GM19452 (cell line): ENCODE measurements around the gene PCSK4.

Experiments
- ATAC-seq: cut with Tn5 transposase; IDR thresholded peaks from one replicate; pipeline ENCODE4 v1.9.1; 2021; ENCODE audit not compliant: unreplicated experiment

Gene PCSK4

DNA sequence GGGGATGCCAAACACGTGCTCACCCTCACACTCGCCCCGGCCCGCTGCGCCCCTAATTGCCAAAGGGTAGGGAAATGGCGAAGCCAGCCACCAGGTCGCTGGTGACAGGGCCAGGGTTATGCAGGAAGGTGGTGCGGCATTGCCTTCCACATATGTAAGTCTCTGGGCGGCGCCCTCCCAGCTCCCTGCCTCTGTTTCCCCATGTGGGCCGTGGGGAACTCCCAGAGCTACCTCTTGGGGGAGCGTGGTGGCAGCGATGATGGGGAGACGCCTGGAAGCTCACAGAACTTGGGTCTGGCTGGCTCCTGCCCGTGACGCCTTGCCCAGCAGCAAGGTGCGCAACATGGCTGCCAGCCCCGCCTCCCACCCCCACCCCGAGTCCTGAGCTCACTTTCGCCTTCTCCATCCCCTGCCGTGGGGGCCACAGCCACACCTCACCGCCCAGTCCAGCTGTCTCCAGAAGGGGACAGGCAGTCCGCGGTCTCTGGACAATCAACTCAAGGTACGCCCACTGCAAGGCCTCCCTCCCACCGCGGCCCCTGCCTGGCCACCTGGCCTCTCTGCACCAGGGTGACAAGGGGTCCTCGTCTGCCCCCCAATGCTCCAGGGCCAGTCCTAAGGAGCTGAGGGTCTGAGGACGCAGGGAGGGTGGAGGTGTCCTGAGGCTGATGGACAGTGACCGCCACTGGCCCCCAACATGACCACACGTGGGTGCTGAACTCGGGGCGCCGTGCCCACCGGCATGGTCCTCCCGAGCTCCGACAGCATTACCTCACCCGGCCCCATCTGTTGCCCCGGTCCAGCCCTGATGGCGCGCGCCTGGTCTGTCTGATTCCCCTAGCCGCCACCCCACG is 17.7 kb downstream of the PCSK4 start:
- ATAC-seq: no peak

DNA sequence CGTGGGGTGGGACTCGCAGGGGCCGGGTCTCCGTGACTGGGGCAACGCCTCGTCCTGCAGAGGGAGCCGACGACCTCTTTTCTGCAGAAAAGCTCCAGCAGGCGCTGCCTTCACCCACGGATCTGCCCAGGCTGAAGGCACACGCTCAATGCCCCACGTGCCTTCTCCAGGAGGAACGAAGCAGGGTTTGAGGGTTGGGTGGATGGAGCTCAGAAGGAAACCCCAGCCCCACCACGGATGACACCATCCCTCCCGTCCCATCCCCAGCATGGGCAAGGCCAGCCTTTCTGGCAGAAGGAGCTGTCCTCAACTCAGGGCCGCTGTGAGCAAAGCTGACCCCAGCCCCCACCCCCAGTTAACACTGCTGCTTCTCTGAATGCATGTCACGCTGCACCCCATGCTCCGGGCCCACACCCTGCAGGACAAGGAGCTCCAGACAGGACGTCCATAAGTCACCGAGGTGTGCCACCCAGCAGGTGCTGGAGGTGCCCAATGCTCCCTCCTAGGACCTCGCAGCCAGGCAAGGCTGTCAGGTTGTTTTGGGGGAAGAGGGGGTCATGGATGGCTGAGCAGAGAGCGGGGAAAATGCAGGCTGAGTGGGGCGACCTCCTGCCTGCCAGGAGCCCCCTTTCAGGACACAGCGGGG is 18.5 kb downstream of the PCSK4 start:
- ATAC-seq: no peak

DNA sequence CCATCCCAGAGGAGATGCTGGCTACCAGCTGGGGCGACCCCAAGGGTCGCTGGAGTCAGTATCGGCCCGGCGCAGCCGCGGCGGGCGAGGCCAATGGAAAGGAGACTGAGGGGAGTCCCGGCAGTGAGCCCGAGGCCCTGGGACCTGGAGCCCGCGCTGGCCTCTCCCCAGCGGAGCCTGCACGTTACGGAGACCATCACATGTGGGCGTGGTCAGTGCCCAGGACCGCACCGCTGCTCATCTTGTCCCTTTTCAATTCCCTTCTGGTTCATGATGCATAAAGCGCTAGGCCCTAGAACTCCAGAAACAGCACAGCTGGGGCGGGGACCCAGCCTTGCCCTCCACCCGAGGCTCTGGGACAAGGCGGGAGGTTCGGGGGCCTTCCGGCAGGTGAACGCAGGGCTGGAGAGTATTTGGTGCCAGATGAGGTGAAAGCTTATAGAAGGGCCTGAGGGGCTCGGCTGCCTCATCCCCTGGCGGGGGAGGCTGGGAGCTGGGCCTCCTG is 19.1 kb downstream of the PCSK4 start:
- no peak for ATAC-seq

DNA sequence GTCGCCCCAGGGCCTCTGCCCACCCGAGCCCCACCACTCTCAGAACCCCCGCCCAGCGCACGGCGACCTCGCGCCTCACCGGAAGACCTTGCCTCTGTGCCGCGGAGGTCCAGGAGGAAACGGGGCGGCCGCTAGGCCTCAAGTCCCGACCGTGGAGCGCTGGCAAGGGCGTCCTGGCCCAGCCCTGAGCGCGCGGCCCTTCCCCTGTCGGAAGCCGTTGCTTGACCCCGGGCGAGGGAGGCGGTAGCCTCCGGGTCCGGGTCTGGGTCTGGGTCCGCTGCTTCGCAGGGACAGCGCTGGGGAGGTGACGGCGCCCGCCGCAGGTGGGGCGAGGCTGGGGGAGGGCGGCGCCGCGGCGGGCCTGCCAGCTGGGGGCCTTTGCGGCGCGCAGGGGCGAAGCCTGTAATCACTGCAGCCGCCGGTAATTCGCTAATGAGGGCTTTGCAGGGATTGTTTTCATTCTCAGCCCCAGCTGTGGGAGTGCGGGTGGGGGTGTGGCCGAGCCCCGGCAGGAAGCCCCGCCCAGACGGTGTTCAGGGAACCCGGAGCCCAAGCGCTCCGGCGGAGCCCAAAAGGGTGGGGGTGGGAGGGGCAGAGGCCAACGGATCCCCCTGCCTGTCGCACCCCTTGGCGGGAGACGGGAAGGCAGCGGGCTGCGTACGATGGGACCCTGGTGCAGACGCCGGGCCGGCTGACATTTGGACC is 19.7 kb downstream of the PCSK4 start:
- ATAC-seq: no peak

DNA sequence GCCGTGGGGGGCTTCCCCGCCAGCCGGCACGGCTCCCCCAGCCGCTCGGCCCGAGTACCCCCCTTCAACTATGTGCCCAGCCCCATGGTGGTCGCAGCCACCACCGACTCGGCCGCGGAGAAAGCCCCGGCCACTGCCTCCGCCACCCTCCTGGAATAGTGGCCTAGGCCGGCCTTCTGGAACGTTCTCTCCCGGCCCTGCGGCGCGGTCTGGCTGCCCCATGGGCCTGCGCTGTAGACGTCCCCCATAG is 20.2 kb downstream of the PCSK4 start:
- no peak for ATAC-seq

DNA sequence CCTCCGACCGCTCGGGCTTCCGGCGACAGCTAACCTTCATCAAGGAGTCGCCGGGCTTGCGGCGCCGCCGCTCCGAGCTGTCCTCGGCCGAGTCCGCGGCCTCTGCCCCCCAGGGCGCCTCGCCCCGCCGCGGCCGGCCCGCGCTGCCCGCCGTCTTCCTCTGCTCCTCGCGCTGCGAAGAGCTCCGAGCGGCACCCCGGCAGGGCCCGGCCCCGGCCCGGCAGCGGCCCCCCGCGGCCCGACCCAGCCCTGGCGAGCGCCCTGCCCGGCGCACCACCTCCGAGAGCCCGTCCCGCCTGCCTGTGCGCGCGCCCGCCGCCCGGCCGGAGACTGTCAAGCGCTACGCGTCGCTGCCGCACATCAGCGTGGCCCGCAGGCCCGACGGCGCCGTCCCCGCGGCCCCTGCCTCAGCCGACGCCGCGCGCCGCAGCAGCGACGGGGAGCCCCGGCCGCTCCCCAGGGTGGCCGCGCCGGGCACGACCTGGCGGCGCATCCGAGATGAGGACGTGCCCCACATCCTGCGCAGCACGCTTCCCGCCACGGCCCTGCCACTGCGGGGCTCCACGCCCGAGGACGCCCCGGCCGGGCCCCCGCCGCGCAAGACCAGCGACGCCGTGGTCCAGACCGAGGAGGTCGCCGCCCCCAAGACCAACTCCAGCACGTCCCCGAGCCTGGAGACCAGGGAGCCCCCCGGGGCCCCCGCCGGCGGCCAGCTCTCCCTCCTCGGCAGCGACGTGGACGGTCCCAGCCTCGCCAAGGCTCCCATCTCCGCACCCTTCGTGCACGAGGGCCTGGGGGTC is 20.7 kb downstream of the PCSK4 start:
- no peak for ATAC-seq

DNA sequence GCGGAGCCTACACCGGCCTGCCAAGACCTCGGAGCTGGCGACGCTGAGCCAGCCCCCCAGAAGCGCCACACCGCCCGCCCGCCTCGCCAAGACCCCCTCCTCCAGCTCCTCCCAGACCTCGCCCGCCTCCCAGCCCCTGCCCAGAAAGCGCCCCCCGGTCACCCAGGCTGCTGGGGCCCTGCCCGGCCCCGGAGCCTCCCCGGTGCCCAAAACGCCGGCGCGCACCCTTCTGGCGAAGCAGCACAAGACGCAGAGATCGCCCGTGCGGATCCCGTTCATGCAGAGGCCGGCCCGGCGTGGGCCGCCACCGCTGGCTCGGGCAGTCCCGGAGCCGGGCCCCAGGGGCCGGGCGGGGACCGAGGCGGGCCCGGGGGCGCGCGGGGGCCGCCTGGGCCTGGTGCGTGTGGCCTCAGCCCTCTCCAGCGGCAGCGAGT is 21.3 kb downstream of the PCSK4 start:
- ATAC-seq: no peak

DNA sequence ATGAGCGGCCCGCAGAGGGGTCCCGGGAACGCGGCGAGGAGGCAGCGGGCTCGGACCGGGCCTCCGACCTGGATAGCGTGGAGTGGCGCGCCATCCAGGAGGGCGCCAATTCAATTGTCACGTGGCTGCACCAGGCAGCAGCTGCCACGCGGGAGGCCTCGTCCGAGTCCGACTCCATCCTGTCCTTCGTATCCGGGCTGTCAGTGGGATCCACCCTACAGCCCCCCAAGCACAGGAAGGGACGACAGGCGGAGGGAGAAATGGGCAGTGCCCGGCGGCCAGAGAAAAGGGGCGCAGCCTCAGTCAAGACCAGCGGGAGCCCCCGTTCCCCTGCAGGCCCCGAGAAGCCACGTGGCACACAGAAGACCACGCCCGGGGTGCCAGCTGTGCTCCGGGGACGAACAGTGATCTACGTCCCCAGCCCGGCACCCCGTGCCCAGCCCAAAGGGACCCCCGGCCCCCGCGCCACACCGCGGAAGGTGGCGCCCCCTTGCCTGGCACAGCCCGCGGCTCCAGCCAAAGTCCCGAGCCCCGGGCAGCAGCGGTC is 21.8 kb downstream of the PCSK4 start:
- ATAC-seq: no peak

DNA sequence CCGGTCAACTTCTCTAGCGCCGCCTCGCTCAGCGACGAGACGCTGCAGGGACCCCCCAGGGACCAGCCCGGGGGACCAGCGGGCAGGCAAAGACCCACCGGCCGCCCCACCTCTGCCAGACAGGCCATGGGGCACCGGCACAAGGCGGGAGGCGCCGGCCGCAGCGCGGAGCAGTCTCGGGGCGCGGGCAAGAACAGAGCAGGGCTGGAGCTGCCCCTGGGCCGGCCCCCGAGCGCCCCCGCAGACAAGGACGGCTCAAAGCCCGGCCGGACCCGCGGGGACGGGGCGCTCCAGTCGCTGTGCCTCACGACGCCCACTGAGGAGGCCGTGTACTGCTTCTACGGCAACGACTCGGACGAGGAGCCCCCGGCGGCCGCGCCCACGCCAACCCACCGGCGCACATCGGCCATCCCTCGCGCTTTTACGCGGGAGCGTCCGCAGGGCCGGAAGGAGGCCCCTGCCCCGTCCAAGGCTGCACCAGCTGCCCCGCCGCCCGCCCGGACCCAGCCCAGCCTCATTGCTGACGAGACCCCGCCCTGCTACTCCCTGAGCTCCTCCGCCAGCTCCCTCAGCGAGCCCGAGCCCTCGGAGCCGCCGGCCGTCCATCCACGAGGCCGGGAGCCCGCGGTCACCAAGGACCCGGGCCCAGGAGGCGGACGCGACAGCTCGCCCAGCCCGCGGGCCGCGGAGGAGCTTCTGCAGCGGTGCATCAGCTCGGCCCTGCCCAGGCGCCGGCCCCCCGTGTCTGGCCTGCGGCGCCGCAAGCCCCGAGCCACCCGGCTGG is 22.5 kb downstream of the PCSK4 start:
- no peak for ATAC-seq

DNA sequence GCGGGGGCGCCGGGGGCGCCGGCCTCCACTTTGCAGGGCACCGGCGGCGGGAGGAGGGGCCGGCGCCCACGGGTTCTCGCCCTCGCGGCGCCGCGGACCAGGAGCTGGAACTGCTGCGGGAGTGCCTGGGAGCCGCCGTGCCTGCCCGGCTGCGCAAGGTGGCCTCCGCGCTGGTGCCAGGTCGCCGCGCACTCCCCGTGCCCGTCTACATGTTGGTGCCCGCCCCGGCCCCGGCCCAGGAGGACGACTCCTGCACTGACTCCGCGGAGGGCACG is 23.0 kb downstream of the PCSK4 start:
- ATAC-seq: no peak

DNA sequence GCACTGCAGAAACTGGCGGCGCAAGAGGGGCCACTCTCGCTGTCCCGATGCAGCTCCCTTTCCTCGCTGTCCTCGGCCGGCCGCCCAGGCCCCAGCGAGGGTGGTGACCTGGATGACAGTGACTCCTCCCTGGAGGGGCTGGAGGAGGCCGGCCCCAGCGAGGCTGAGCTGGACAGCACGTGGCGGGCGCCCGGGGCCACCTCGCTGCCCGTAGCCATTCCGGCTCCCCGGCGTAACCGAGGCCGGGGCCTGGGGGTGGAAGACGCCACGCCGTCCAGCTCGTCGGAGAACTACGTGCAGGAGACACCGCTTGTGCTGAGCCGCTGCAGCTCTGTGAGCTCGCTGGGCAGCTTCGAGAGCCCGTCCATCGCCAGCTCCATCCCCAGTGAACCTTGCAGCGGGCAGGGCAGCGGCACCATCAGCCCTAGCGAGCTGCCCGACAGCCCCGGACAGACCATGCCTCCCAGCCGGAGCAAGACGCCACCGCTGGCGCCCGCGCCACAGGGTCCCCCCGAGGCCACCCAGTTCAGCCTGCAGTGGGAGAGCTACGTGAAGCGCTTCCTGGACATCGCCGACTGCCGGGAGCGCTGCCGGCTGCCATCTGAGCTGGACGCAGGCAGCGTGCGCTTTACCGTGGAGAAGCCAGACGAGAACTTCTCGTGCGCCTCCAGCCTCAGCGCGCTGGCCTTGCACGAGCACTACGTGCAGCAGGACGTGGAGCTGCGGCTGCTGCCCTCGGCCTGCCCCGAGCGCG is 23.5 kb downstream of the PCSK4 start:
- no peak for ATAC-seq

DNA sequence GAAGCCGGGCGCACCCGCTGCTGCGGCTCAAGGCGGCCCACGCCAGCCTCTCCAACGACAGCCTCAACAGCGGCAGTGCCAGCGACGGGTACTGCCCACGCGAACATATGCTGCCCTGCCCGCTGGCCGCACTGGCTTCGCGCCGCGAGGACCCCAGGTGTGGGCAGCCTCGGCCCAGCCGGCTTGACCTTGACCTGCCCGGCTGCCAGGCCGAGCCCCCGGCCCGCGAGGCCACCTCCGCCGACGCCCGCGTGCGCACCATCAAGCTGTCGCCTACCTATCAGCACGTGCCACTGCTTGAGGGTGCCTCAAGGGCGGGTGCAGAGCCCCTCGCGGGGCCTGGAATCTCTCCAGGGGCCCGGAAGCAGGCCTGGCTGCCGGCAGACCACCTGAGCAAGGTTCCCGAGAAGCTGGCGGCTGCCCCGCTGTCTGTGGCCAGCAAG is 24.1 kb downstream of the PCSK4 start:
- no peak for ATAC-seq

DNA sequence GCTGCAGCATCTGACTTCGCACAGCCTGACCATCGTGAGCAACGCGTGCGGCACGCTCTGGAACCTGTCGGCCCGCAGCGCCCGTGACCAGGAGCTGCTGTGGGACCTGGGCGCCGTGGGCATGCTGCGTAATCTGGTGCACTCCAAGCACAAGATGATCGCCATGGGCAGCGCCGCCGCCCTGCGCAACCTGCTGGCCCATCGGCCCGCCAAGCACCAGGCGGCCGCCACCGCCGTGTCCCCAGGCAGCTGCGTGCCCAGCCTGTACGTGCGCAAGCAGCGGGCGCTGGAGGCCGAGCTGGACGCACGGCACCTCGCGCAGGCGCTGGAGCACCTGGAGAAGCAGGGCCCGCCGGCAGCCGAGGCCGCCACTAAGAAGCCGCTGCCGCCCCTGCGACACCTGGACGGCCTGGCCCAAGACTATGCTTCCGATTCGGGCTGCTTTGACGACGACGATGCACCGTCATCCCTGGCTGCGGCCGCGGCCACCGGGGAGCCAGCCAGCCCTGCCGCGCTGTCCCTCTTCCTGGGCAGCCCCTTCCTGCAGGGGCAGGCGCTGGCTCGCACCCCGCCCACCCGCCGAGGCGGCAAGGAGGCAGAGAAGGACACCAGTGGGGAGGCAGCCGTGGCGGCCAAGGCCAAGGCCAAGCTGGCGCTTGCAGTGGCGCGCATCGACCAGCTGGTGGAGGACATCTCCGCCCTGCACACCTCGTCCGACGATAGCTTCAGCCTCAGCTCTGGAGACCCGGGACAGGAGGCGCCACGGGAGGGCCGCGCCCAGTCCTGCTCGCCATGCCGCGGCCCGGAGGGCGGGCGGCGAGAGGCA is 24.7 kb downstream of the PCSK4 start:
- ATAC-seq: no peak

DNA sequence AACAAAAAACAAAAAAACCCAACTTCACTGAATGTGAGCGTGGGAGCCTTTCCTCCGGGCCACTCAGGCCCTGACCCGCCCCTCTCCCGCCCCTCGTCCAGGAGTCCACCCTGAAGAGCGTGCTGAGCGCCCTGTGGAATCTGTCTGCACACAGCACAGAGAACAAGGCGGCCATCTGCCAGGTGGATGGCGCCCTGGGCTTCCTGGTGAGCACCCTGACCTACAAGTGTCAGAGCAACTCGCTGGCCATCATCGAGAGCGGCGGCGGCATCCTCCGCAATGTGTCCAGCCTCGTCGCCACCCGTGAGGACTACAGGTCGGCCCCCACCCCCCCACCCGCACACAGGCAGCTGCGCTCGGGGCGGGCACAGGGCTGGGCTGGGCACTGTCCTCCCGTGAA is 28.3 kb downstream of the PCSK4 start:
- no peak for ATAC-seq

DNA sequence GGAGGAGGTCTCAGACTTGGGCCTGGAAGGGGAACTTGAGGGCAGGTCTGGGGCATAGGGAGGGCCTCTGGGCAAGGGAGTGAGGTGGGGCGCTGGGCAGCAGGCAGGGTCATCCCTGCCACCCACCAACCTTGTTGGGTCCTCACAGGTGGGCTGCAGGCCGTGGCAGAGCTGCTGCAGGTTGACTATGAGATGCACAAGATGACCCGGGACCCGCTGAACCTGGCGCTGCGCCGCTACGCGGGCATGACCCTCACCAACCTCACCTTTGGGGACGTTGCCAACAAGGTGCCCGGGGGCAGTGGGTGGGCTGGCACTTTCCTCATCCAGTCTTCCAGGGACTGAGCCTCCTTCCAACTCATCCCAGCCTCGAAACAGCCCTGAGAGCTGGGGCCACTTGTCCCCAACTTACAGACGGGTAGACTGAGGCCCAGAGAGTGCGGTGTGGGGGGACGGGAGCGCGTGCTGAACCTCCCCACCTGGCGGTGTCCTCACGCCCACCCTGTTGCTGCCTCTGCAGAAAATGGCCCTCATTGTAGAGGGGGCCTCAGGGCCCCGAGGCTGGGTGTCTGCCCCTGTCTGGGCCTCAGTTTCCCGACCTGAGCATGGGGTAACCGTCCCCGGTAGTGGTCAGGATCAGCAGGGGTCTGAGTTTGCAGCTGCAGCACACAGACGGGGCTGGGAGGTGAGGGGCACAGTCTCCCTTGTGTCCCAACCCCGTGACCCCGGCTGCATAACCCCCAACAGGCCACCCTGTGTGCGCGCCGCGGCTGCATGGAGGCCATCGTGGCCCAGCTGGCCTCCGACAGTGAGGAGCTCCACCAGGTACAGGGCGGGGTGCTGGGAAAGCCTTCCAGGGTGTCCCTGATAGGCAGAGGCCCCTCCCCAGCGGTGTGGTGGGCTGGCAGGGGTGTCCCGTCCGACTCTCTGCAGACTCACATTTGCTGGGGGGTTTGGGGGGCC is 29.8 kb downstream of the PCSK4 start:
- ATAC-seq: no peak

DNA sequence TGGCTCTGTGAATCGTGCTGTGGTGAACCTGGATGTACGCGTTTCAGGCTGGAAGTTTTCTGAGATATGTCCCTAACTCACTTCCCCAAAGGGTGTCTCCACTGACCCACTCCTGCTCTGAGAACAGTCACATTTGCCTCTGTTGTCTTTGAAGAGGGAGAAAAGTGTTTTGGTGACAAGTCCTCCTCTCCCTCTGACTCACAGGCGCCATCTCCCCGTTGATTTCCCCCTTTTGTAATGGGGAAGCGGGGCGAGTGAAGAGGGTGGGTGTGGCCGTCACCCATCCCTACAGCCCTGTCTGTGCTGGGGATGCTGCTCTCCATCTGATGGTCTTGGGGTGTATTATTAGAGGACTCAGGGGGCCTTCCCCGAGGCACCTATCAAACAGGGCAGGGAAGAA is 30.7 kb downstream of the PCSK4 start:
- ATAC-seq: no peak

DNA sequence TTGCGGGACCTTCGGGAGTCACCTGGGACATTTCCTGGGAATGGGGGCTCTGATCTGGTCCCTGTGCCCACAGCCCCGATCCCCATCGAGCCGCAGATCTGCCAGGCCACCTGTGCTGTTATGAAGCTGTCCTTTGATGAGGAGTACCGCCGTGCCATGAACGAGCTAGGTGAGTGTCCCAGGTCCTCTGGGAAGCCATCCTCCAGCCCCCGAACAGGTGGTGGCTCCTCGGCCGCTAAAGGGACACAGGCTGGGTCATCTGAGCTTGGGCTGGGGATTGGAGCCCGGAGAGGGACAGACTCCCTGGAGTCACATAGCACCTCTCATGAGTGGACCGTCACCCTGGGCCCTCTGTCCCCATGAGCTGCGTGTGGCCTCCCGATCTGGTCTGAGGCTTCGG is 32.3 kb downstream of the PCSK4 start:
- no peak for ATAC-seq
